MG63 (cell line): Measurements from ENCODE around the gene TRAPPC6A. TPM values are rescaled to one million over a fixed set of nuclear protein-coding genes. Genes with fewer than 3 reads are reported as not detected.

Experiments
- DNase-seq: peaks from one replicate; pipeline ENCODE4 v3.0.0-alpha.2; 2020
- H3K27me3 ChIP-seq: fragments of 250-450 bp; sonication (Bioruptor Pico); 2 replicates; pipeline ENCODE4 v1.5.1; 2020; ENCODE audit warnings: mild to moderate bottlenecking, moderate library complexity
- H3K36me3 ChIP-seq: fragments of 250-450 bp; sonication (Bioruptor Pico); 2 replicates; pipeline ENCODE4 v1.5.1; 2020; ENCODE audit warnings: mild to moderate bottlenecking, moderate library complexity
- H3K4me3 ChIP-seq: fragments of 250-450 bp; sonication (Bioruptor Pico); 2 replicates; pipeline ENCODE4 v1.5.1; 2020; ENCODE audit warnings: mild to moderate bottlenecking, moderate library complexity
- H3K9me3 ChIP-seq: fragments of 250-450 bp; sonication (Bioruptor Pico); 2 replicates; pipeline ENCODE4 v1.5.1; 2020; ENCODE audit warnings: mild to moderate bottlenecking, moderate library complexity
- total RNA-seq: library from RNA; depleted of rRNA; stranded (reverse); fragments of >200 nt; shearing (Covaris generic); gene quantifications from 2 replicates; pipeline ENCODE4 v1.2.3, GENCODE V29; 2014; ENCODE audit warnings: low replicate concordance

Gene TRAPPC6A
- total RNA-seq, 1 experiment from 2014 or later, result 28.6 TPM

- H3K9me3 ChIP-seq, result no peaks in the 10 kb centered on the region
- H3K27me3 ChIP-seq, result peaks cover 4% of the 10 kb centered on the region; the same call in 1 of the 2 replicates
- no peak for DNase-seq
- no peak overlapping the region for H3K4me3 ChIP-seq
- H3K36me3 ChIP-seq, result no peaks in the 10 kb centered on the region
Measured at GRCh38 chr19:45195764-45196163, 17.7 kb upstream of the TRAPPC6A start.

GRCh38 chr19:45191375-45191774 is 13.3 kb upstream of the TRAPPC6A start:
- no peaks in the 10 kb centered on the region for H3K36me3 ChIP-seq
- H3K4me3 ChIP-seq, result no peak overlapping the region
- H3K27me3 ChIP-seq, result no peaks in the 10 kb centered on the region

DNA sequence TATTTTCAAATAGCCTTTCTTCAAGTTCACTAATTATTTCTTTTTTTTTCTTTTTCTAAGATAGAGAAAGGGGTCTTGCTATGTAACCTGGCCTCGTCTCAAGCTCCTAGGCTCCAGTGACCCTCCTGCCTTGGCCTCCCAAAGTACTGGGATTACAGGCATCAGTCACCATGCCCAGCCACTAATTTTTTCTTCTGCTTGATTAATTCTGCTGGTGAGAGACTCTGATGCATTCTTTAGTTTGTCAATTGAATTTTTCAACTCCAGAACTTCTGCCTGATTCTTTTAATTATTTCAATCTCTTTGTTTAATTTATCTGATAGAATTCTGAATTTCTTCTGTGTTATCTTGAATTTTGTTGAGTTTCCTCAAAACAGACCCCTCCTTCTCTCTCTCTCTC is 11.9 kb upstream of the TRAPPC6A start:
- H3K4me3 ChIP-seq, result no peak overlapping the region
- H3K36me3 ChIP-seq, result no peaks in the 10 kb centered on the region
- no peaks in the 10 kb centered on the region for H3K9me3 ChIP-seq
- no peaks in the 10 kb centered on the region for H3K27me3 ChIP-seq
- DNase-seq, result no peak

More at GRCh38 chr19:45191375-45191774, 13.3 kb upstream of the TRAPPC6A start:
- no peak for DNase-seq
- no peaks in the 10 kb centered on the region for H3K9me3 ChIP-seq

DNA sequence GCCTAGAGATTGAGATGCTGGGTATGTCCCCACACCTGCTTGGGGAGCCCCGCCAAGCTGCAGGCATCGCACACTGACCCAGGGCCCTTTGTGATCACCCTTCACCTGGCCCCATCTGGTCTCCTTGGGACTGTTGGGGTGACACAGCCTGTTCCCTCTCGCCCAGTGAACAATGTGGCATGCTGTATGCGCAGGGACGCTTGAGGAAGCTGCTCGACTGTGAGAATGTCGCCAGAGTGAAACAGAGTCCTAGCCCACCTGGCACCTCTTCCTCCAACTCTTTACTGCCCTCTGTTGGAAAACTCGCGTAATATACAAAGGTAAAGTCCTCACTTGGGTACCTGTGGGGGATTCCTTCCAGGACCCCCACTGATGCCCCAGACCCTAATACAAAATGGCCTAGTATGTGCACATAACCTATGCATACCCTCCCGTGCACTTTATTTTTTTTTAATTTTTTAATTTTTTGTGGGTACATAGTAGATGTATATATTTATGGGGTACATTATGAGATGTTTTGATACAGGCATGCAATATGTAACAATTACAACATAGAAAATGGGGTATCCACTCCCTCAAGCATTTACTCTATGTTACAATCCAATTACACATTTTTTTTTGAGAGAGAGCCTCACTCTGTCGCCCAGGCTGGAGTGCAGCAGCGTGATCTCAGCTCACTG is 9.5 kb upstream of the TRAPPC6A start:
- H3K27me3 ChIP-seq, result no peaks in the 10 kb centered on the region

DNA sequence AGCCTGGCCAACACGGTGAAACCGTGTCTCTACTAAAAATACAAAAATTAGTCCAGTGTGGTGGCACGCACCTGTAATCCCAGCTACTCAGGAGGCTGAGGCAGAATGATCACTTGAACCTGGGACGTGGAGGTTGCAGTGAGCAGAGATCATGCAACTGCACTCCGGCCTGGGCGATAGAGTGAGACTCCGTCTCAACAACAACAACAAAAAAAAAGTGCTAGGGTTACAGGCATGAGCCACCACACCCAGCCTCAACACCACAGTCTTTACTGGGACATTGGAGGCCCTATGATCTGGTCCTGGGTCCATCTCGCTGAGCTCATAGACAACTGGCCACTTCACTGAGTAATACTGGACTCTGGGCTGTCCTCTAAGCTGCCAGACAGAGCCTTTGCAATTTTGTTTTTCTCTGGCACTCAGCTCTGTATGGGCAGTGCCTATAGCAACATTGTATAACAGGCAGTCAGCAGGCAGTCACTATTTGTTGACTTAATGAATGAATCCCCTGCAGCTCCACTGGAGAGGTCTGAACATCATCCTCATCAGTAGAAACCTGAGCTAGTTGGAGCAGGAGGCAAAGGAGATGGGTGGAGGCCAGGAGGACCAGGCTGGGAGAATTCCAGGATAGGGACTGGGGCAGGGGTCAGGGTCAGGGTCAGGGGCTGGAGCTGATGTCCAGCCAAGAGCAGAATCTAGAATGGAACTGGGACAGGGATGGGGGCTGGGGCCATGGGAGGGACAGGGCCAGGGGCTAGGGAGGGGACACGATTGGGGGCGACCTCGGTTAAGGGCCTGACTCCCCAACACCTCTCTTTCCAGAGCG is 8.7 kb upstream of the TRAPPC6A start:
- no peaks in the 10 kb centered on the region for H3K27me3 ChIP-seq
- H3K4me3 ChIP-seq, result no peak overlapping the region
- no peaks in the 10 kb centered on the region for H3K36me3 ChIP-seq
- H3K9me3 ChIP-seq, result no peaks in the 10 kb centered on the region
- peak; percentile 41 for DNase-seq

More for the DNA sequence above, 9.5 kb upstream of the TRAPPC6A start:
- H3K4me3 ChIP-seq, result no peak overlapping the region
- DNase-seq, result no peak
- H3K36me3 ChIP-seq, result no peaks in the 10 kb centered on the region
- no peaks in the 10 kb centered on the region for H3K9me3 ChIP-seq

DNA sequence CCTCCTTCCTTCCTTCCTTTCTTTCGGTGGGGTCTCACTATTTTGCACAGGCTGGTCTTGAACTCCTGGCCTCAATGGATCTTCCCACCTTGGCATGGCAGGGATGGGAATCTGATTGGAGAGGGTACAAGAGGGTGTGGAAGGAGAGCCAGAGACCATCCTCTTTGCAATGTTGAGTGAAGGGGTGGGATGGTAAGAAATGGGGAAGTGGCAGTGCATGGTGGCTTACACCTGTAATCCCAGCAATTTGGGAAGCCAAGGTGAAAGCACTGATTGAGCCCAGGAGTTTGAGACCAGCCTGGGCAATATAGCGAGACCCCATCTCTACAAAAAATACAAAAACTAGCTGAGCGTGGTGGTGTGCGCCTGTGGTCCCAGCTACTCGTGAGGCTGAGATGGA is 6.1 kb upstream of the TRAPPC6A start:
- H3K36me3 ChIP-seq, result peaks cover 11% of the 10 kb centered on the region; the same call in 1 of the 2 replicates
- no peak for DNase-seq
- H3K4me3 ChIP-seq, result no peak overlapping the region
- no peaks in the 10 kb centered on the region for H3K27me3 ChIP-seq
- no peaks in the 10 kb centered on the region for H3K9me3 ChIP-seq

DNA sequence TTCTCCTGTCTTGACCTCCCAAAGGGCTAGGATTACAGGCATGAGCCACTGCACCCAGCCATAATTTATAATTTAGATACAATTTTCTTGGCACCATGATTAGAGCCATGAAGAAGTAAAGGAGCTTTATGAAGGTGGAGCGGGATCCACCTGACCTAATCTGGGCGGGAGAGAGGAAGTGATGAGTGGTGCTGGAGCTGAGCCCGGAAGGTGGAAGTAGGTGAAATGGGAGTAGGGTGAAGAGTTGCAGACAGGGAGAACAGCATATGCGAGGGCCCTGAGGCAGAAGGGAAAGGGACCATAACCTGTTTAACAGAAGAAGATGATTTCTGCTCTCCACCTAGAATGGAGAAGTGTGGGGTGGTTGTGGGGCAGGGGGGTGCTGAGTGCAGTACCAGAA is 4.7 kb upstream of the TRAPPC6A start:
- H3K4me3 ChIP-seq, result no peak overlapping the region
- no peaks in the 10 kb centered on the region for H3K9me3 ChIP-seq
- DNase-seq, result no peak
- H3K27me3 ChIP-seq, result no peaks in the 10 kb centered on the region
- peaks cover 11% of the 10 kb centered on the region; the same call in 1 of the 2 replicates for H3K36me3 ChIP-seq

DNA sequence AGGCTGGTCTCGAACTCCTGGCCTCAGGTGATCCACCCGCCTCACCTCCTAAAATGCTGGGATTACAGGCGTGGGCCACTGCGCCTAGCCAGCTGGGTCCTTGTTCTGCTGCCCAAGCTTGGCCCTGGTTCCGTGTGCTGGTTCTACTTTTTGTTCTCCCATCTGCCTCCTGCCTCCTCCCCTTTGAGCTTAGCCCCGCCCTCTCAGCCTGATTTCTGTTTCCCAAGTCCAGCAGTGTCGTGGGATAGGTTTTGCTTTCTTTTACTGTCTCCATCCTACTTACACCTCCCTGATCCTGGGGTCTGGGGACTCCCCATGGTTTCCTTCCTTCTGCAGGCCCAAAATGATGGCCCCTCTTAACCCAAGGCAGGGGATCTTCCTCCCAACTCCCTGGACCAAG is 2.9 kb upstream of the TRAPPC6A start:
- Histone ChIP-seq H3K9me3 (no peaks in the 10 kb centered on the region), H3K36me3 (peaks cover 11% of the 10 kb centered on the region; the same call in 1 of the 2 replicates), H3K4me3 (no peak overlapping the region), H3K27me3 (no peaks in the 10 kb centered on the region)
- no peak for DNase-seq

DNA sequence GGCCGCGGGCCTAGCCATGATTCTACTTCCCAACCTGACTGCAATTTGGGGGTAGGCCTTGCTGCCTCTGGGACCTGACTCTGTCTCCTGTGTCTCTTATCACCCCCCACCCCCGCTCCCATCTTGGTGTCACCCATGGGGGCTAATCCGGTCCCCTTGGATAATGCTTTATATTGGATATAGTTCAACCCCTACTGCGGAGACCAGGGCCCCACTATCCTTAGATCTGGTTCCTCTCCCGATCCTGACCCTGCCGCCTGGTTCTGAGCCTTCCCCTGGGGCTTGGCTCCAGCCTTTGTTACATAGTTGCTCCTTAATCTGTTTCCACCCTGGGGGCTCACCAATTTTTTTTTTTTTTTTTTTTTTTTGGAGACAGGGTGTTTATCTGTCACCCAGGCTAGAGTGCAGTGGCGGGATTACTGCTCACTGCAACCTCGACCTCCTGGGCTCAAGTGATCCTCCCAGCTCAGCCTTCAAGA is 1.9 kb upstream of the TRAPPC6A start:
- no peaks in the 10 kb centered on the region for H3K9me3 ChIP-seq
- no peaks in the 10 kb centered on the region for H3K27me3 ChIP-seq
- peak overlapping the region; percentile 96 for H3K4me3 ChIP-seq
- H3K36me3 ChIP-seq, result peaks cover 11% of the 10 kb centered on the region; the same call in 1 of the 2 replicates
- no peak for DNase-seq

DNA sequence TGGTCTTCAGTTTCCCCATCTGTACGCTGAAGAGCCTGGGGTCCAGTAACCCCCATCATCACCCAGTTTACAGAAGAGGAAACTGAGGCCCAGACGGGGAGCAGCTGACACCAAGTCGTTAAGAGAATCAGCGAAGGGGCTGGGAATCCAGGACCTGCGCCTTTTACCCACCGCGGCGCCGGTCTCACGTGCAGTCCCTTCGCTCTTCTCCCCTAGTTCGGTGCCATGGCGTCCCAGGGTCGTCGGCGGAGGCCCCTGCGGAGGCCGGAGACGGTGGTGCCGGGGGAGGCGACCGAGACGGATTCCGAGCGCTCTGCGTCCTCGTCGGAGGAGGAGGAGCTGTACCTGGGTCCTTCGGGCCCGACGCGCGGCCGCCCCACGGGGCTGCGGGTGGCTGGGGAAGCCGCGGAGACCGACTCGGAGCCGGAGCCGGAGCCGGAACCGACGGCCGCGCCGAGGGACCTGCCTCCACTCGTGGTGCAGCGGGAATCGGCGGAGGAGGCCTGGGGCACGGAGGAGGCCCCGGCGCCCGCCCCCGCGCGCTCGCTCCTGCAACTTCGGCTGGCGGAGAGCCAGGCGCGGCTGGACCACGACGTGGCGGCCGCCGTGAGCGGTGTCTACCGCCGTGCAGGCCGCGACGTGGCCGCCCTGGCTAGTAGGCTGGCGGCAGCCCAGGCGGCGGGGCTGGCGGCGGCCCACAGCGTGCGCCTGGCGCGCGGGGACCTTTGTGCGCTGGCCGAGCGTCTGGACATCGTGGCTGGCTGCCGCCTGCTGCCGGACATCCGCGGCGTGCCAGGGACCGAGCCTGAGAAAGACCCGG is 1.2 kb upstream of the TRAPPC6A start:
- Histone ChIP-seq H3K9me3 (no peaks in the 10 kb centered on the region), H3K27me3 (no peaks in the 10 kb centered on the region), H3K4me3 (peak overlapping the region; percentile 96), H3K36me3 (peaks cover 11% of the 10 kb centered on the region; the same call in 1 of the 2 replicates)
- peak; percentile 59 for DNase-seq

DNA sequence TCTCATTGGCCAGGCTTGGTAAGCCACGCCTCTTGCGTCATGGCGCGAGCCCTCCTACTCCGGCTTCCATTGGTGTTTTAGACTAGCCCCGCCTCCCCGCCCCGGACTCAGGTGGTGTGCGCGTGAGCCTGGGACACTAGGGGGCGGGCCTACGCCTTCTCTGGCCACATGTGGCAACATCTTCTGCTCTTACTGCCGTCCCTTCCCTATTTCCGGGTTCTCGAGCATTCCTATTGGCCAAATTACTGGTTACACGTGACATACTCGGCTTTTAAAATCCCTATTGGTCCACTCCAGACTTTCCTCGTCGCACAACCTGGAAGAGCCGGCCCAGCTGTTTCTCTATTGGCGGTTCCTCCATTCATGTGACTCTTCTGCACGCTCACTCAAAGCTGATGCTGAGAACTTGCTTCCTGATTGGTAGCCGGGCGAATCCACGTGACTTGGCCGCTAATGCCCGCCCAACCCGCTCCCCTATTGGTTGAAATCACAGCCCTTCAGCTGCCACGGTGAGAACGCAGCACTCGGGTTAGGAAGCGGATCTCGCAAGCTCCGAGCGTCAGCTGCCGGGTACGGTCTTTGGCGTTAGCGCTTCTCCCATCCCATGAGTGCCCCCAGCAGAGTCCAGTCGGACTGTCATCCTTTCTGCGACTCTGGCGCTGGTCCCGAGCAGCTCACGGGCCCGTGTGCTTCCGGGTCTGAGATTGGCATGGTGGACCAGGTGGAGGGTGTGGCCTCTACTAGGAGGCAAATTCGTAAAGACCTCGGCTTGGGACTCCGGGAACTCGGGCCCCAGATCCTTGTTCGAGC is 430 bp upstream of the TRAPPC6A start, which contains the start of gene BLOC1S3:
BLOC1S3 (plus strand) TSS at position 523 of the 810 bp plus-strand sequence. CDS start 513 bp downstream, outside the sequence.
- DNase-seq, result peak; percentile 100
- Histone ChIP-seq H3K27me3 (no peaks in the 10 kb centered on the region), H3K9me3 (no peaks in the 10 kb centered on the region), H3K36me3 (peaks cover 11% of the 10 kb centered on the region; the same call in 1 of the 2 replicates), H3K4me3 (peak within 1 kb of the TSS; percentile 96)

- Histone ChIP-seq H3K36me3 (peaks cover 3% of the 10 kb centered on the region; the same call in 1 of the 2 replicates), H3K4me3 (no peak overlapping the region), H3K9me3 (no peaks in the 10 kb centered on the region), H3K27me3 (no peaks in the 10 kb centered on the region)
- DNase-seq, result no peak
Measured at GRCh38 chr19:45175515-45176345, 2.3 kb downstream of the TRAPPC6A start.

- H3K9me3 ChIP-seq, result no peaks in the 10 kb centered on the region
- H3K27me3 ChIP-seq, result no peaks in the 10 kb centered on the region
- DNase-seq, result no peak
- H3K36me3 ChIP-seq, result no peaks in the 10 kb centered on the region
- H3K4me3 ChIP-seq, result no peak overlapping the region
Measured at GRCh38 chr19:45173816-45174215, 4.2 kb downstream of the TRAPPC6A start.

DNA sequence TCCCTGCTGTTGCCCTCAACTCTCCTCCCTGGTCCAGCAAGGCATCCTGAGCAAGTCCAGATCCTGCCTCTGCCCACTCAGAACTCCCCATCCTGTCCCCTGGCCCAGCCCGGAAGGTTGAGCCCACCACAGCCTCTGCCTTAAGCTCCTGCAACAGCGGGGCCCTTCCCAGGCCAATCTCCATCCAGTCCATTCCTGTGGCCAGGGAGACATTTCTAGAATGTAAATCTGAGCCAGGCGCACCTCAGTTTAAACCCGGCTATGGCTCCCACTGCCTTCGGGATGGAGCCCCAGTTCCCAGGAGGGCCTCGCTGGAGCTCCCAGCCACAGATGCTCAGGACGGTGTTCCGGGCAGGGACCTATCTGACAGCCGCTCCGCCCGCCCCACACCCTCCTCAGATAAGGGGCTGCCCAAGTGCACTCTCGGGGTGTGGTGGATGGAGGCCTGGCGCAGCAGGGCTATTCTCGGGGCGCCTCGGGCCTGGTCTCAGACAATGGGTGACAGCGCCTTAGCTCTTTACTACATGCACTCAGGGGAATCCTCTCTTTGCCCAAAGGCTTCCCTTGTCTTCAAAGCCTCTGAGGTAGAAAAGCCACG is 5.3 kb downstream of the TRAPPC6A start:
- Histone ChIP-seq H3K36me3 (no peaks in the 10 kb centered on the region), H3K27me3 (no peaks in the 10 kb centered on the region), H3K4me3 (no peak overlapping the region), H3K9me3 (no peaks in the 10 kb centered on the region)
- no peak for DNase-seq

DNA sequence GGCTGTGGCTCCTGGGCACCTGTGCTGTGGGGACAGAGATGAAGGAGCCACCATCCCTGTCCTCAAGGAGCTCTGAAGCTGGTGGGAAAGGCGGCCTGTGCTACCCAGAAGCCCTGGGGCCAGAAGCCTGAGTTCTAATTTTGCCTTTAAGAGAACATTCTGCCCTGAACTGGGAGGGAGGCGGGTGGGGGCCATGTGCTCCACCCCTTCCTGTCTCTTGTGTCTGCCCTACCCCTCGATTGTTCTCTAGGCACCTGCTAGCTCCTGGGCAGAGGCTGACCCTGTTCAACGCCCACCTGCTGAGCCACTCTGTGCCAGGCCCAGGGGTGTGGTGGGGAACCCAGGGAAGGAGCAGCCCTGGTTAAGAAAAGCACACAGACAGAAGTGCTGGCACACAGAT is 5.9 kb downstream of the TRAPPC6A start:
- Histone ChIP-seq H3K4me3 (no peak overlapping the region), H3K9me3 (no peaks in the 10 kb centered on the region), H3K36me3 (no peaks in the 10 kb centered on the region), H3K27me3 (no peaks in the 10 kb centered on the region)
- DNase-seq, result no peak
